GM18868 (cell line): ENCODE data around the gene ADTRP.

ENCODE experiments used
- ATAC-seq: cut with Tn5 transposase; IDR thresholded peaks from one replicate; pipeline ENCODE4 v1.9.1; 2021; ENCODE audit warnings: mild to moderate bottlenecking, moderate library complexity; ENCODE audit not compliant: unreplicated experiment

Gene ADTRP

GRCh38 chr6:11775791-11776409, 2.7 kb downstream of the ADTRP start:
- ATAC-seq = no peak

- ATAC-seq = no peak
Measured at GRCh38 chr6:11774426-11774825, 4.2 kb downstream of the ADTRP start.

DNA sequence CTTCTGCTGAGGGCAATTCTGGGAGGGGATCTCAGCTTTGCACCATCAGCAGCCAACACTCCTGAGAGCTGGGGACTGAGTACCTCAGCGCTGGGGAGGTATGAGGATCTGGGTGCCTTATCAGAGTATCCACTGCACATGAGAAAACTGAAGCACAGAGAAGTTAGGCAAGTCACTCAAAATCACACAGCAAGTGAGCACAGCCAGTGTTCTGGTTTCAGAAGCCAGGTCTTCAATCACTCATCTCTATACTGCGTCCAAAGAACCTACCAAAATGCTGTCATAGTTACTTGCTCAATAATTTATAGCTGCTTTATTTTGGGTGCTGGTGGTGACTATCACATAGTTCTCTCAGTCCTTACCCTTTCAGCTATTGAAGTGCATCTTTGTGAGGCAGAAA, 5.0 kb downstream of the ADTRP start:
- no peak for ATAC-seq

DNA sequence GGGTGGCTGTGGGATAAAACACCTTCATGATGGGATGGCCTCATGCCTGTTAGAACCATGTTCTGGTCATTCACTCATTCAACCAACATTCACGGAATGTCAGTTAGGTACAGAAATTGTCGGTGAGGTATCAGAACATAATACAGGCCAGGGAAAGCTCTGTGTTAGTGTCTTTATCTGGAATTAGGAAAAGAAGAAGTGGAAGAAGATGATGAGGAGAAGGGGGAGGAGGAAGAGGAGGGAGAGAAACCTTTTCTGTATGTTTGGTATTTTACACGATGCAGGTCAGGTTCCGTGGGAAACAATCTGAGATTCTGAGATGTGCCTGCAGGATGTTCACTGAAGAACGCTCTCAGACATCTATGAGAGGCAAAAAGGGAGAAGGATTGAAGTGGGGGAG, 5.6 kb downstream of the ADTRP start:
- ATAC-seq = no peak

DNA sequence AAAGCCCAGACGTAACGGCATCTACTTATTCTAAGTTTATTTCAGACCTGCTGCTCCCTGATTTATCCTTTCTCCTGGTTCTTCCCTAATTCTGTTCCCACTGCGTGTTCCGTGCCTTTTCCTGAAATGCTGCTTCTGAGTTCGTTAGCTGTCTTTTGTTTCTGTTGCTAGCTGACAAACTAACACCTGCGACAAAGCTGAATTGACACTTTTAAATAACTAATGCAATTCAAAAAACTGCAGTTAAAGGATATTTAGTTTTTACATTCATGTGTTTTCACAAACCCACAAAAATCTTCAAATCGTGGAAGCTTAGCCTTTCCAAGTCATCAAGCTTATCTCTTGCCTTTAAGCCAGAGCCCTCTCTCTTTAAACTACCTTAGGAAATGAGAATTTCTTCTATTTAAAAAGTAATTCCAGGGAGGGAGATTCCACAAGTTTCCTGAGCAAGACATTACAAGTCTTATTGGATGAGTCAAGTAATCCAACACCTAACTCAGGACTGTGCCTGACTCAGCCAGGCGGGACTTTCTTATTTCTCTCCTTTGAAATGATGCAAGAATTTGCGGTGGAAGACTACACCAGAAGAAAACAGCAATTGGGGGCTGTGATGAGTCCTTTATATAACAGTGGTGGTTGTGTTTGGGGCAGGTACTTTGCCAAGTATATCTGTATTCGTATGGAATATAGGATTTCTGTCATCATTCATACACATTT, 6.3 kb downstream of the ADTRP start:
- ATAC-seq = no peak

GRCh38 chr6:11771473-11772048, 7.0 kb downstream of the ADTRP start:
- no peak for ATAC-seq

- ATAC-seq = no peak
Measured at GRCh38 chr6:11770546-11771466, 7.8 kb downstream of the ADTRP start.

- no peak for ATAC-seq
Measured at GRCh38 chr6:11769811-11770545, 8.6 kb downstream of the ADTRP start.

- ATAC-seq = no peak
Measured at GRCh38 chr6:11769244-11769643, 9.4 kb downstream of the ADTRP start.

DNA sequence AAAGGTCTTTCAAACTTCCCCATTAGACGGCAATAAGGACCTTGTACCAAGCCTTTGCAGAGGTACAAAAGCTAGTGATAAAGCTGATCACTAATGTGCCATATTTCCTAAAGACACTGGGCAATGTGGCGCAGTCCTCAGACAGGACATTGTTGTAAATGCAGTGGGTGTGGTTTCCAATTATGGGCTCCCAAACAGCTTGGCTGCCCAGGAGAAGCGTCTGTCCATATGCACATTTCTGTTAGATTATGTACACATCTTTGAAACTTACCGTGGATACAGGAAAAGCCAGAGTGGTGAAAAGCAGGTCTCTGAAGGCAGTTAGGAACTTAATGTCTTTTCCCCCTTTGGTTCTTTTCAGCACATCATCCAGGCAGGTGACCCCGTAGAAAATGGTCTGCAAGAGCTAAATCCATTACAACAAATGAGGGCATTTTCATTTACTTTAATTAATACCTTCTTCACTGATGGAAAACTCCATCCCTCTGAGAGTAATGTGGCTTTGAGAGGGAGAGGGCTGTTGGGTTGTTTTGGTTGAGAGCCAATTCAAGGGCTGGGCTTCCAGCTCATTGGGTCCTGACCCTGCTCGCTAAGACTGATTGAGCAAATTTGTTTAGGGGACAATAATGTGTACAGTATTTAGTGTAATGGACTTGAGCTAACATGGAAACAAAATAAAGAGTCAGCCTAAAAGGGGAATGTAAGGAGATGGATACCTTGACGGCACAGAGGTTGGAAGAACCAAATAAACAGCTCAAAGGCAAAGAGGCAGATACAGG, 10.4 kb downstream of the ADTRP start:
- ATAC-seq = no peak

GRCh38 chr6:11767458-11767857, 11.1 kb downstream of the ADTRP start:
- no peak for ATAC-seq

DNA sequence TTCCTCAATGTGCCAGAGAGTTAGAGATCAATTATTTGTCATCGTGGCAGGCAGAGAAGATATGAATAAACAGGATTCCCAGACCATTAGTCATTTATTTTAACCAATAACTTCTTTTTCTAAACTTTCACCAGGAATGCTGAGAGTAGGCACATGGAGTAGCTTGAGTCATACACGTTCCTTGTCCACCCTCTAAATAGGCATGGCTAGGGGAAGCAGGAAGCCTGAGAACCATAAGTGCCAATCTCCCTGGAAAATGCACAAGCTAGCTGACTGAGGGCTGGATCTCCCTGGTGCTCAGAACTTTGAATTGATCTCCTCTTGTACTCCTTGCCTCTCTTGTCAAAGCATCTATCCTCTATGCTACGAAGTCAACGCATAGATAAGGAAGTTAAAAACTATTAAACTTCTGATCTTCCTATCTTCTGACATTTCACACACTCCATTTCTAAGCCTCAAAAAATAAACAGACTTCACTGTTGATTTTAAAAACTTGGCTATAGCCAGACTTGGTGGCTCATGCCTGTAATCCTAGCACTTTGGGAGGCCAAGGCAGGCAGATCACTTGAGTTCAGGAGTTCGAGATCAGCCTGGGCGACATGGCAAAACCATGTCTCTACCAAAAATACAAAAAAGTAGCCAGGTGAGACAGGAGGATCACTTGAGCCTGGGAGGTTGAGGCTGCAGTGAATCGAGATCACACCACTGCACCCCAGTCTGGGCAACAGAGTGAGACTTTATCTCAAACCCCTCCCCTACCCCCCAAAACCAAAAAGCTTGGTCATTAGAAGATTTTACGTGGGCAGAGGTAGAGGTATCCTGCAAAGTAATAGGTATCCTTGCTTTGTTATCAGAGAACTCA, 11.8 kb downstream of the ADTRP start:
- ATAC-seq = no peak

DNA sequence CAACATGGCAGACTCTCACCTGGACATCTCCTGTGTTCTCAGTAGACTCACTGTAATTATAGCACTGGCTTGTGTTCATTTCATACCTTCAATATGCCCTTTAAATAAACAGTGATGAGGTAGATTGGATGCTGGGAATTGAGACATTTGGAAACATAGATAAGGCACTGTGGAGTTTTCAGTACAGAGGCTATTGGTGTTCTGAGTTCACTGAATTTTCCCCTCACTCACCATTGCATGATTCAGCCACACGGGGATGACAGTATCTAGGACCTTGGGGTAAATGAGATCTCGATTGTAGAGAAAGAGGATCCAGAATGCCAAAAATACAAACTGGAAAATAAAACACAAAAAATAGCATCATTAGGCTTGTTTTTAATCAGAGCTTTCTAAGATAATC, 12.6 kb downstream of the ADTRP start:
- ATAC-seq = no peak

DNA sequence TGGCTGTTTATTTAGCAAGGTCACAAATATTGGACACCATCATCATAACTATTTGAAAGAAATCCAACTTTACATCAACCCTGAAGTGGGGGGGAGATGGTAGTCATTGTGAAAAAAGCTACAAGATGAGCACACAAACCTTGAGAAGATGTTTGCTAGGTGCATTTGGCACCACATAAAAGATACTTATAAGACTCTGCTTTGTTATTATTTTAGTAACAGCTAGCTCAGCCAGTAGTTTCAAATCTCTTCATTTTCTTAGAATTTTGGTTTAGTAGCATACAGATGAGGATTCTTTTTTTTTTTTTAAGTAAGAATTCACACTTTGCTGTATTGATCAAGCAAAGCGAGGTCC, 14.4 kb downstream of the ADTRP start:
- no peak for ATAC-seq

GRCh38 chr6:11763460-11764249, 14.9 kb downstream of the ADTRP start:
- ATAC-seq = no peak

DNA sequence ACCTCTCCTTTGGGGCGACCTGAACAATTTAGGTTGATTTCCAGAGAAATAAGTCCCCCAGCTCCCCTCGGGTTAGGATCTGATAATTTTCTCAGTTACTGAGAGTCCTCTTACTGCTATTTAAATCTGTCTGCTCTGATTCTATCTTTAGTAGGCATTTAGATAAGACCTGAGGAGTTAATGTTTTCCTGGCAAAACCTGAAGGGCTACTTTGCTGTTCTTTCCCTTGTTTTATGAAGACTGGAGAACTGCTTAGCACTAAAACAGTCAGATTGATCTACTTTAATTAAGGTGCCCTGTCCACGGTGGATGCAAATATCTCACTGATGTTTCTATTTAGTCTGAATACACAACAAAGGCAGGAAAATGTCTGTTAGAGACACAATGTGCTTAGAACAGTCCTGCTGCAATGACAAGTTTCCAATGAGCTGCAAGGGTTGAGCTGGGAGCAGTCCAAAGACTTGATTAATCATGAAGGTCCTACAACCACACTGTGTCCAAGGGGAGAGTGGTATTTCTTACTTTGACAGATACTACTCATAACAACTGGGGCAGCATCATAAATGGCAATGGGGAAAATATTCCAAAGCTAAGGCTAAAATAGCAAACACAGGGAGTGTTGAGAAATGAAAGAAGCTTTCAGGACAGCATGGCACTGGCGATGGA, 15.7 kb downstream of the ADTRP start:
- ATAC-seq = no peak

- no peak for ATAC-seq
Measured at GRCh38 chr6:11761744-11762620, 16.6 kb downstream of the ADTRP start.
